CD4-positive, alpha-beta T cell (primary cell): ENCODE measurements around the gene AADAT. TPM values are rescaled to one million over a fixed set of nuclear protein-coding genes. Genes with fewer than 3 reads are reported as not detected.

Experiments
- ATAC-seq: fragments of 200-7000 bp; cut with Tn5 transposase; one replicate; pipeline ENCODE4 v1.10.0; 2022; ENCODE audit warnings: mild to moderate bottlenecking; ENCODE audit not compliant: poor library complexity
- CTCF ChIA-PET: fragments of 350-600 bp; sonication (Branson Sonifier 250); formaldehyde crosslinking; loops from one replicate; lab custom pipeline; 2021; ENCODE audit warnings: antibody characterized with exemption, inconsistent platforms; lab: Charles Lee
- POLR2A ChIA-PET: fragments of 350-600 bp; sonication (Branson Sonifier 250); formaldehyde crosslinking; loops from one replicate; lab custom pipeline; 2021; ENCODE audit warnings: antibody characterized with exemption, inconsistent platforms; lab: Charles Lee
- DNase-seq, 14 experiments: peaks; one replicate each; pipeline ENCODE4 v3.0.0-alpha.2; 2013 to 2020; ENCODE audit warnings: mixed read lengths in 2 of 14
- H3K27ac ChIP-seq, 2 donors: one replicate each; pipeline versions ENCODE4 v1.5.1 to v1.7.0; 2013; ENCODE audit warnings: low read length in 2 of 2, low read depth in 1 of 2, mild to moderate bottlenecking in 1 of 2
- H3K27me3 ChIP-seq, 2 experiments: 1 replicate in 1 of 2; 2 replicates in 1 of 2; pipeline versions ENCODE4 v1.6.1 to v1.7.0; 2013; ENCODE audit warnings: low read length in 2 of 2, control low read depth in 1 of 2, mild to moderate bottlenecking in 1 of 2, moderate library complexity in 1 of 2; ENCODE audit not compliant: insufficient read depth in 2 of 2, control insufficient read depth in 1 of 2
- H3K36me3 ChIP-seq: one replicate; pipeline ENCODE4 v1.6.1; 2013; ENCODE audit warnings: low read length, control low read depth; ENCODE audit not compliant: insufficient read depth
- H3K4me1 ChIP-seq: one replicate; pipeline ENCODE4 v1.6.1; 2013; ENCODE audit warnings: low read length, control low read depth; ENCODE audit not compliant: insufficient read depth
- H3K4me3 ChIP-seq: one replicate; pipeline ENCODE4 v1.5.1; 2013; ENCODE audit warnings: mild to moderate bottlenecking, low read length, moderate library complexity
- H3K9me3 ChIP-seq, 2 experiments: 1 replicate in 1 of 2; 2 replicates in 1 of 2; pipeline versions ENCODE4 v1.6.1 to v1.7.0; 2013; ENCODE audit warnings: low read length in 2 of 2, mild to moderate bottlenecking in 2 of 2, control low read depth in 1 of 2, moderate library complexity in 1 of 2; ENCODE audit not compliant: control insufficient read depth in 1 of 2, insufficient read depth in 1 of 2
- H3K27ac Mint-ChIP-seq: one replicate; pipeline ENCODE4 v1.8.0; 2020; ENCODE audit warnings: mixed read lengths
- H3K27me3 Mint-ChIP-seq: one replicate; pipeline ENCODE4 v1.8.0; 2021; ENCODE audit warnings: mixed read lengths
- H3K36me3 Mint-ChIP-seq: one replicate; pipeline ENCODE4 v1.8.0; 2021; ENCODE audit warnings: low read depth, mixed read lengths
- H3K4me1 Mint-ChIP-seq: one replicate; pipeline ENCODE4 v1.8.0; 2021; ENCODE audit warnings: low read depth, mixed read lengths
- H3K4me3 Mint-ChIP-seq: one replicate; pipeline ENCODE4 v1.8.0; 2020; ENCODE audit warnings: mild to moderate bottlenecking, mixed read lengths
- H3K9me3 Mint-ChIP-seq: one replicate; pipeline ENCODE4 v1.8.0; 2020; ENCODE audit warnings: mixed read lengths
- CTCF ChIP-seq: fragments of 200-600 bp; IDR thresholded peaks from one replicate; pipeline ENCODE4 v1.8.0; 2022; ENCODE audit warnings: antibody characterized with exemption, mild to moderate bottlenecking
- intact Hi-C, 2 experiments: fragments of 100-400 bp; cut with DNase I in 1 of 2; cut with micrococcal nuclease in 1 of 2; formaldehyde crosslinking; loops; one replicate each; pipeline versions ENCODE4 v1.15.1 to v1.9.0; 2023 to 2025; cut with DNase I, micrococcal nuclease
- total RNA-seq, 174 experiments: library from RNA in 2 of 174; stranded (reverse) in 2 of 174; gene quantifications; one replicate each; pipeline ENCODE4 v1.2.3 and lab custom pipeline; 2021 to 2026

Gene AADAT
- total RNA-seq, 2 experiments from 2014 or later = not detected

GRCh38 chr4:170040031-170040680, 49.6 kb downstream of the AADAT start:
- Mint-ChIP-seq H3K27me3 (no peaks in the 10 kb centered on the region), H3K4me3 (no peak overlapping the region), H3K27ac (no peak overlapping the region), H3K36me3 (no peaks in the 10 kb centered on the region), H3K4me1 (no peaks in the 10 kb centered on the region), H3K9me3 (no peaks in the 10 kb centered on the region)
- no peak overlapping the region for H3K27ac ChIP-seq
- intact Hi-C loops = no loop called here
- no peaks in the 10 kb centered on the region for H3K27me3 ChIP-seq
- TF ChIP-seq CTCF = no peak
- H3K36me3 ChIP-seq = no peaks in the 10 kb centered on the region
- H3K4me3 ChIP-seq = no peak overlapping the region
- no peaks in the 10 kb centered on the region for H3K4me1 ChIP-seq
- DNase-seq (no peak), ATAC-seq (no peak)
- ChIA-PET CTCF (no interaction called here), POLR2A (interaction anchor here (0.6 kb wide), 1 partner anchor 13 kb away, joined by 3 read pairs; no protein-coding TSS in a partner anchor)
- H3K9me3 ChIP-seq = no peaks in the 10 kb centered on the region

GRCh38 chr4:170038769-170039168, 51.0 kb downstream of the AADAT start:
- no peaks in the 10 kb centered on the region for H3K9me3 Mint-ChIP-seq
- intact Hi-C loops = no loop called here
- no peaks in the 10 kb centered on the region for H3K4me1 Mint-ChIP-seq
- H3K27ac Mint-ChIP-seq = no peak overlapping the region
- TF ChIP-seq CTCF = no peak
- ATAC-seq = no peak
- Histone ChIP-seq H3K9me3 (no peaks in the 10 kb centered on the region), H3K36me3 (no peaks in the 10 kb centered on the region), H3K27me3 (no peaks in the 10 kb centered on the region), H3K27ac (no peak overlapping the region), H3K4me3 (no peak overlapping the region), H3K4me1 (no peaks in the 10 kb centered on the region)
- CTCF ChIA-PET = no interaction called here
- no peak overlapping the region for H3K4me3 Mint-ChIP-seq
- H3K36me3 Mint-ChIP-seq = no peaks in the 10 kb centered on the region
- no peak for DNase-seq
- H3K27me3 Mint-ChIP-seq = no peaks in the 10 kb centered on the region
- POLR2A ChIA-PET = no interaction called here

GRCh38 chr4:170038232-170038631, 51.5 kb downstream of the AADAT start:
- H3K4me1 ChIP-seq = no peaks in the 10 kb centered on the region
- Mint-ChIP-seq H3K9me3 (no peaks in the 10 kb centered on the region), H3K36me3 (no peaks in the 10 kb centered on the region), H3K27ac (no peak overlapping the region), H3K27me3 (no peaks in the 10 kb centered on the region), H3K4me1 (no peaks in the 10 kb centered on the region), H3K4me3 (no peak overlapping the region)
- no peaks in the 10 kb centered on the region for H3K27me3 ChIP-seq
- ChIA-PET CTCF (no interaction called here), POLR2A (no interaction called here)
- DNase-seq = no peak
- no peaks in the 10 kb centered on the region for H3K36me3 ChIP-seq
- H3K9me3 ChIP-seq = no peaks in the 10 kb centered on the region
- no peak overlapping the region for H3K27ac ChIP-seq
- TF ChIP-seq CTCF = no peak
- intact Hi-C loops = no loop called here
- no peak for ATAC-seq
- H3K4me3 ChIP-seq = no peak overlapping the region
